Osteocyte (in vitro differentiated cells): Measurements from ENCODE around the gene C22orf39. TPM values are rescaled to one million over a fixed set of nuclear protein-coding genes. Genes with fewer than 3 reads are reported as not detected.

Experiments
- DNase-seq: peaks from one replicate; pipeline ENCODE4 v3.0.0; 2021; ENCODE audit warnings: mixed read lengths; ENCODE audit not compliant: unreplicated experiment; ENCODE audit errors: extremely low spot score
- H3K27ac Mint-ChIP-seq: one replicate; pipeline ENCODE4 v1.8.0; 2021; ENCODE audit warnings: mild to moderate bottlenecking, mixed read lengths; ENCODE audit not compliant: unreplicated experiment
- H3K27me3 Mint-ChIP-seq: one replicate; pipeline ENCODE4 v1.8.0; 2021; ENCODE audit warnings: mixed read lengths; ENCODE audit not compliant: unreplicated experiment
- H3K36me3 Mint-ChIP-seq: one replicate; pipeline ENCODE4 v1.8.0; 2021; ENCODE audit warnings: mixed read lengths; ENCODE audit not compliant: unreplicated experiment
- H3K4me1 Mint-ChIP-seq: one replicate; pipeline ENCODE4 v1.8.0; 2021; ENCODE audit warnings: mixed read lengths; ENCODE audit not compliant: unreplicated experiment
- H3K4me3 Mint-ChIP-seq: one replicate; pipeline ENCODE4 v1.8.0; 2021; ENCODE audit warnings: mild to moderate bottlenecking, moderate library complexity, mixed read lengths; ENCODE audit not compliant: unreplicated experiment
- H3K9me3 Mint-ChIP-seq: one replicate; pipeline ENCODE4 v1.8.0; 2021; ENCODE audit warnings: mixed read lengths; ENCODE audit not compliant: unreplicated experiment
- CTCF ChIP-seq: fragments of 200-600 bp; sonication (generic); IDR thresholded peaks from 2 replicates; pipeline ENCODE4 v1.5.0; 2021; ENCODE audit warnings: antibody characterized with exemption, mild to moderate bottlenecking, moderate library complexity
- total RNA-seq: library from RNA; stranded (reverse); gene quantifications from 2 replicates; pipeline ENCODE4 v1.2.1, GENCODE V29; 2021

C22orf39 gene
- total RNA-seq, 1 donor from 2014 or later: 30.1 TPM

- no peak for DNase-seq
- H3K27ac Mint-ChIP-seq: no peak overlapping the region
- H3K4me3 Mint-ChIP-seq: no peak overlapping the region
- H3K36me3 Mint-ChIP-seq: peaks cover 52% of the 10 kb centered on the region
- H3K9me3 Mint-ChIP-seq: no peaks in the 10 kb centered on the region
- H3K27me3 Mint-ChIP-seq: no peaks in the 10 kb centered on the region
- H3K4me1 Mint-ChIP-seq: peaks cover 5% of the 10 kb centered on the region
- TF ChIP-seq CTCF: no peak
Observed at GRCh38 chr22:19405133-19405532, 42.4 kb downstream of the C22orf39 start.

GRCh38 chr22:19404676-19405075, 42.8 kb downstream of the C22orf39 start:
- peaks cover 5% of the 10 kb centered on the region for H3K4me1 Mint-ChIP-seq
- H3K36me3 Mint-ChIP-seq: peaks cover 50% of the 10 kb centered on the region
- H3K9me3 Mint-ChIP-seq: no peaks in the 10 kb centered on the region
- no peak overlapping the region for H3K27ac Mint-ChIP-seq
- no peaks in the 10 kb centered on the region for H3K27me3 Mint-ChIP-seq
- DNase-seq: no peak
- no peak overlapping the region for H3K4me3 Mint-ChIP-seq
- TF ChIP-seq CTCF: no peak

GRCh38 chr22:19402642-19403191, 44.8 kb downstream of the C22orf39 start:
- H3K4me1 Mint-ChIP-seq: peaks cover 5% of the 10 kb centered on the region
- no peak overlapping the region for H3K27ac Mint-ChIP-seq
- H3K36me3 Mint-ChIP-seq: peaks cover 40% of the 10 kb centered on the region
- H3K27me3 Mint-ChIP-seq: no peaks in the 10 kb centered on the region
- no peak for TF ChIP-seq CTCF
- H3K4me3 Mint-ChIP-seq: no peak overlapping the region
- H3K9me3 Mint-ChIP-seq: no peaks in the 10 kb centered on the region
- no peak for DNase-seq

GRCh38 chr22:19401483-19401882, 46.0 kb downstream of the C22orf39 start:
- no peak for DNase-seq
- no peak for TF ChIP-seq CTCF
- H3K4me3 Mint-ChIP-seq: no peak overlapping the region
- H3K9me3 Mint-ChIP-seq: no peaks in the 10 kb centered on the region
- H3K27ac Mint-ChIP-seq: no peak overlapping the region
- peaks cover 38% of the 10 kb centered on the region for H3K36me3 Mint-ChIP-seq
- no peaks in the 10 kb centered on the region for H3K27me3 Mint-ChIP-seq
- peaks cover 5% of the 10 kb centered on the region for H3K4me1 Mint-ChIP-seq

GRCh38 chr22:19400881-19401280, 46.6 kb downstream of the C22orf39 start:
- H3K27ac Mint-ChIP-seq: no peak overlapping the region
- no peak for DNase-seq
- no peak overlapping the region for H3K4me3 Mint-ChIP-seq
- no peak for TF ChIP-seq CTCF
- no peaks in the 10 kb centered on the region for H3K9me3 Mint-ChIP-seq
- H3K27me3 Mint-ChIP-seq: no peaks in the 10 kb centered on the region
- peaks cover 33% of the 10 kb centered on the region for H3K36me3 Mint-ChIP-seq
- H3K4me1 Mint-ChIP-seq: peaks cover 5% of the 10 kb centered on the region
